Fibroblast of the aortic adventitia (primary cell): ENCODE data around the gene CHKB. TPM values are rescaled to one million over a fixed set of nuclear protein-coding genes. Genes with fewer than 3 reads are reported as not detected.

ENCODE experiments used
- DNase-seq: peaks from one replicate; pipeline ENCODE4 v3.0.0-alpha.2; 2010; ENCODE audit warnings: low read depth
- H3K4me3 ChIP-seq: 2 replicates; pipeline ENCODE4 v1.5.1; 2011; ENCODE audit warnings: low read depth, mild to moderate bottlenecking, control low read depth, low read length, moderate library complexity
- total RNA-seq: library from RNA; depleted of rRNA; stranded (reverse); fragments of >200 nt; gene quantifications from 2 replicates; pipeline ENCODE4 v1.2.3, GENCODE V29; 2012; ENCODE audit warnings: low replicate concordance
- TF ChIP-seq, protein P1 (sequence below): IDR thresholded peaks from 2 replicates; pipeline ENCODE4 v1.5.1; 2011; ENCODE audit warnings: mild to moderate bottlenecking, low read length, control low read depth, inconsistent platforms; ENCODE audit not compliant: insufficient read depth

The CHKB gene
- total RNA-seq, 1 donor = 20.2 TPM

DNA sequence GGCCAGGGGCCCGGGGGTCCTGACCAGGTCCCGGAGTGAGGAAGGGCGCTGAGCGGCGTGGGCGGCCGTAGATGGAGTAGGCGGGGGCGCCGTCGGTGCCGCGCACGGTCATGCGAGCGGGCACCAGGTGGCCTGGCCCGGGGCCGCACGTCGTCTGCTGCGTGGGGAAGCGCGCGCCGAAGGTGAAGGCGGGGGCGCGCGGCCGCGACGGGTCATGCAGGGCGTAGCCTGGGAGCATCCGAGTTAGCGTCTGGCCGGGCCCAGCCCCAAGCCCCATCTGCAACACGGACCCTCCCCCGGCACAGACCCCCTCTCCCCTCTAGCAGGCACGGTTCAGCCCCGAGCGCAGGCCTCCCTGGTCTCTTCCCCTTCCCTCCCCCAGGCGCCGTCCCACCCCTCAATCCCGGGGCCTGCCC lies 51.1 kb downstream of the CHKB start:
- TF ChIP-seq, protein P1, sequence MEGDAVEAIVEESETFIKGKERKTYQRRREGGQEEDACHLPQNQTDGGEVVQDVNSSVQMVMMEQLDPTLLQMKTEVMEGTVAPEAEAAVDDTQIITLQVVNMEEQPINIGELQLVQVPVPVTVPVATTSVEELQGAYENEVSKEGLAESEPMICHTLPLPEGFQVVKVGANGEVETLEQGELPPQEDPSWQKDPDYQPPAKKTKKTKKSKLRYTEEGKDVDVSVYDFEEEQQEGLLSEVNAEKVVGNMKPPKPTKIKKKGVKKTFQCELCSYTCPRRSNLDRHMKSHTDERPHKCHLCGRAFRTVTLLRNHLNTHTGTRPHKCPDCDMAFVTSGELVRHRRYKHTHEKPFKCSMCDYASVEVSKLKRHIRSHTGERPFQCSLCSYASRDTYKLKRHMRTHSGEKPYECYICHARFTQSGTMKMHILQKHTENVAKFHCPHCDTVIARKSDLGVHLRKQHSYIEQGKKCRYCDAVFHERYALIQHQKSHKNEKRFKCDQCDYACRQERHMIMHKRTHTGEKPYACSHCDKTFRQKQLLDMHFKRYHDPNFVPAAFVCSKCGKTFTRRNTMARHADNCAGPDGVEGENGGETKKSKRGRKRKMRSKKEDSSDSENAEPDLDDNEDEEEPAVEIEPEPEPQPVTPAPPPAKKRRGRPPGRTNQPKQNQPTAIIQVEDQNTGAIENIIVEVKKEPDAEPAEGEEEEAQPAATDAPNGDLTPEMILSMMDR = no peak
- no peak for DNase-seq
- H3K4me3 ChIP-seq = peak overlapping the region; percentile 69

DNA sequence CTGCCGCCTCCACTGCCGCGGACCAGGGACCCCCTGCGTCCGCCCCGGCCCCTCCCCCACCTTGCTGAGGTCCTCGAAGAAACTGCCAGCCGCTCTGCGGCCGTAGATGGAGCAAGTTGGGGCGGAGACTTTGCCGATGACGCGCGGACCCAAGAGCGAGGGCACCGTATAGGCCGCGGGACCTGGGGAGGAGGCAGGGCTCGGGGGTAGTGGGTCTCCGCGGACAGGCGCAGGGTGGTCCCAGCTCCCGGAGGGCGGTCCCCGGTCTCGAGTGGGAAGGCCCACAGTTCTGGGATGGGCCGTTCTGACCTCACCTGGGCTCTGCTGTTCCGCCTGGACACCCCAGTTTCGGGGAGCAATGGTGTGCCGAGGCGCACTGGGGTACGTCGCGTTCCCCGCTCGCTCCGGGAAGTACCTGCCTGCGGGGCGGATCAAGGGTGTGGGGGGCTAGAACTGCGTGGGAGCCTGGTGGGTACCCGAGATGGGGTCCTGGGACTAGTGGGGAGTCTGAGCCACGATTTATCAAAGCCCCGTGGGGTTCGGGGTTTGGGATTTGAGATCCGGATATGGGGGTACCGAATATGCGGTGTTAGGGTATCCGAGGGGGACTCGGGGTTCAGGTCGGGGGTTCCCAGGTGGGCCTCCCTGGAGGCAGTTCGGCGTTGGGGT lies 51.6 kb downstream of the CHKB start:
- TF ChIP-seq, protein P1 = no peak
- DNase-seq = peak; percentile 83

DNA sequence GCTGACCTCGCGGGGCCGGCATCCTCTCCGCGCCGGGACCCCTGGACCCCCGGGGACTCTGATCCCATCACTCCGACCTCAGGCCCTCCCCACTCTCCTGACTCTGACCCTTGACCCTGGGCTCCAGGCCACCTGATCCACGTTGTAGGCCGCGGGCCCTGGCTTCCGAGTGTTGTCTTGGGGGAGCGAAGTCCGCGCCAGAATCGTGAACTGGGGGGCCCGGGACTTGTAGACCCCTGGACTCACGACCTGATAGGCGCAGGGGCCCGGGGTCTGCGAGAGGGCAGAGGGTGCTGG lies 52.1 kb downstream of the CHKB start:
- peak overlapping the region; percentile 69 for H3K4me3 ChIP-seq
- TF ChIP-seq, protein P1 = no peak
- no peak for DNase-seq

More for the DNA sequence above, 51.6 kb downstream of the CHKB start:
- peak overlapping the region; percentile 69 for H3K4me3 ChIP-seq

- TF ChIP-seq, protein P1 = no peak
- peak; percentile 86 for DNase-seq
- H3K4me3 ChIP-seq = peak within 1 kb of the TSS; percentile 69
Measured at GRCh38 chr22:50529897-50530579, 52.6 kb downstream of the CHKB start, which contains the start of gene TYMP. Gene TYMP, minus strand, starts transcription at chr22:50530012. Its CDS starts 303 bp downstream, at chr22:50529709.

GRCh38 chr22:50529416-50529896 lies 53.2 kb downstream of the CHKB start:
- H3K4me3 ChIP-seq = peak overlapping the region; percentile 69
- TF ChIP-seq, protein P1 = no peak
- DNase-seq = peak; percentile 29

Other genes starting within 250 kb of the CHKB start
- gene PPP6R2, start 239.5 kb downstream of the CHKB start, total RNA-seq = 38.5 and 62.6 TPM in 2 replicates
- gene SBF1, start 107.8 kb downstream of the CHKB start, total RNA-seq = 70.9 and 76.1 TPM in 2 replicates
- gene ADM2, start 101.3 kb downstream of the CHKB start, total RNA-seq = 2.5 and 8.0 TPM in 2 replicates
- not detected in 2 replicates for gene MIOX, start 96.0 kb downstream of the CHKB start, total RNA-seq
- gene LMF2, start 75.1 kb downstream of the CHKB start, total RNA-seq = 21.4 and 50.6 TPM in 2 replicates
- 30.9 and 49.1 TPM in 2 replicates for gene NCAPH2, start 74.6 kb downstream of the CHKB start, total RNA-seq
- 0.49 and 3.4 TPM in 2 replicates for gene SCO2, start 57.3 kb downstream of the CHKB start, total RNA-seq
- gene TYMP, start 52.8 kb downstream of the CHKB start, total RNA-seq = 22.7 and 23.7 TPM in 2 replicates
- 1.1 and 2.4 TPM in 2 replicates for gene KLHDC7B, start 37.0 kb downstream of the CHKB start, total RNA-seq
- not detected in 2 replicates for gene SYCE3, start 19.9 kb downstream of the CHKB start, total RNA-seq
- 1.1 TPM in 1 of 2 replicates, not detected in the other for gene CPT1B, start 4.4 kb downstream of the CHKB start, total RNA-seq
- 0.27 and 1.1 TPM in 2 replicates for gene MAPK8IP2, start 17.9 kb upstream of the CHKB start, total RNA-seq
- gene ARSA, start 45.3 kb upstream of the CHKB start, total RNA-seq = 21.9 and 30.3 TPM in 2 replicates
- gene SHANK3, start 90.0 kb upstream of the CHKB start, total RNA-seq = 0.90 and 0.98 TPM in 2 replicates
- gene ACR, start 155.4 kb upstream of the CHKB start, total RNA-seq = not detected in 2 replicates
- gene RABL2B, start 200.8 kb upstream of the CHKB start, total RNA-seq = 7.7 and 18.0 TPM in 2 replicates